Stimulated activated CD4-positive, alpha-beta T cell treated with anti-CD3 and anti-CD28 coated beads, Interleukin-12 subunit alpha, Interleukin-12 subunit beta, amount 100 ng/mL, for 48 hours (primary cell): Measurements from ENCODE around the gene TACC3.
A peak's percentile ranks its signal among the peaks of the same experiment; 100 is the strongest.

Source experiments
- DNase-seq, 3 donors: peaks; one replicate each; pipeline ENCODE4 v3.0.0-alpha.2; 2020; ENCODE audit warnings: low read depth in 2 of 3, low spot score in 1 of 3

Gene TACC3

GRCh38 chr4:1721666-1722550 lies 587 bp downstream of the TACC3 start:
- DNase-seq, result no peak

GRCh38 chr4:1722551-1723118 lies 1.3 kb downstream of the TACC3 start:
- no peak for DNase-seq

GRCh38 chr4:1723131-1723801 lies 1.9 kb downstream of the TACC3 start:
- peak in 2 of 3 donors; percentile 36 to 61 for DNase-seq

GRCh38 chr4:1725521-1725920 lies 4.2 kb downstream of the TACC3 start:
- no peak for DNase-seq

- peak; percentile 78 to 90 (median 82) for DNase-seq
Observed at GRCh38 chr4:1726146-1726934, 5.0 kb downstream of the TACC3 start.

- DNase-seq, result no peak
Observed at GRCh38 chr4:1727117-1728031, 6.1 kb downstream of the TACC3 start.

GRCh38 chr4:1728061-1728980 lies 7.0 kb downstream of the TACC3 start:
- no peak for DNase-seq

GRCh38 chr4:1730532-1731135 lies 9.3 kb downstream of the TACC3 start:
- no peak for DNase-seq

GRCh38 chr4:1731180-1731579 lies 9.9 kb downstream of the TACC3 start:
- no peak for DNase-seq

- no peak for DNase-seq
Observed at GRCh38 chr4:1732911-1733310, 11.6 kb downstream of the TACC3 start.

- no peak for DNase-seq
Observed at GRCh38 chr4:1735215-1735614, 13.9 kb downstream of the TACC3 start.

GRCh38 chr4:1736812-1737211 lies 15.5 kb downstream of the TACC3 start:
- DNase-seq, result no peak

- no peak for DNase-seq
Observed at GRCh38 chr4:1737666-1738065, 16.3 kb downstream of the TACC3 start.

- no peak for DNase-seq
Observed at GRCh38 chr4:1738410-1738809, 17.1 kb downstream of the TACC3 start.

GRCh38 chr4:1739358-1739757 lies 18.0 kb downstream of the TACC3 start:
- no peak for DNase-seq

- no peak for DNase-seq
Observed at GRCh38 chr4:1740021-1740545, 18.8 kb downstream of the TACC3 start.

- no peak for DNase-seq
Observed at GRCh38 chr4:1741208-1741607, 19.9 kb downstream of the TACC3 start.

- no peak for DNase-seq
Observed at GRCh38 chr4:1743551-1743950, 22.2 kb downstream of the TACC3 start.

- no peak for DNase-seq
Observed at GRCh38 chr4:1743975-1744374, 22.7 kb downstream of the TACC3 start.
